Colonic mucosa (tissue), 4 donors: ENCODE results near the gene ALDH1L1. TPM values are rescaled to one million over a fixed set of nuclear protein-coding genes. Genes with fewer than 3 reads are reported as not detected.

ENCODE experiments used
- DNase-seq: peaks from one replicate; pipeline ENCODE4 v3.0.0-alpha.2; 2020
- H3K27ac ChIP-seq: fragments of 200-600 bp; one replicate; pipeline ENCODE4 v1.8.0; 2021
- H3K27me3 ChIP-seq: fragments of 200-600 bp; one replicate; pipeline ENCODE4 v1.8.0; 2021
- H3K36me3 ChIP-seq: fragments of 200-600 bp; one replicate; pipeline ENCODE4 v1.8.0; 2021
- H3K4me1 ChIP-seq: fragments of 200-600 bp; one replicate; pipeline ENCODE4 v1.8.0; 2021; ENCODE audit warnings: mild to moderate bottlenecking
- H3K4me3 ChIP-seq: fragments of 200-600 bp; one replicate; pipeline ENCODE4 v1.8.0; 2021
- H3K9ac ChIP-seq, 2 donors: one replicate each; pipeline ENCODE4 v1.7.0; 2013; ENCODE audit warnings: control low read depth in 2 of 2, low read depth in 2 of 2, low read length in 2 of 2
- H3K9me3 ChIP-seq: fragments of 200-600 bp; one replicate; pipeline ENCODE4 v1.8.0; 2021
- CTCF ChIP-seq: fragments of 200-600 bp; IDR thresholded peaks from one replicate; pipeline ENCODE4 v1.8.0; 2022; ENCODE audit warnings: antibody characterized with exemption, mild to moderate bottlenecking
- intact Hi-C: fragments of 100-400 bp; cut with DNase I; formaldehyde crosslinking; loops from one replicate; pipeline ENCODE4 v1.14.1; 2022
- total RNA-seq, 2 donors: library from RNA; stranded (reverse); fragmentation: NEBNext Ultra II Directional in 1 of 2; extraction: Animal tissue kit (Norgen Biotek cat#: 25700) in 1 of 2; gene quantifications; one replicate each; pipeline ENCODE4 v1.2.1, GENCODE V29; 2021
- donor health status: healthy.
- donor health status: DM: no; HTN: no; CAD: no.
- donor health status: DM: no; HTN: no; CAD: no.

ALDH1L1 gene
- total RNA-seq, 2 donors from 2014 or later, result 15.3 to 25.6 TPM

- H3K9ac ChIP-seq, result no peak overlapping the region
- H3K4me1 ChIP-seq, result no peaks in the 10 kb centered on the region
- H3K27ac ChIP-seq, result no peak overlapping the region
- intact Hi-C loops, result no loop called here
- no peak for DNase-seq
- H3K4me3 ChIP-seq, result no peak overlapping the region
- no peaks in the 10 kb centered on the region for H3K36me3 ChIP-seq
- no peaks in the 10 kb centered on the region for H3K27me3 ChIP-seq
- no peak for TF ChIP-seq CTCF
- no peaks in the 10 kb centered on the region for H3K9me3 ChIP-seq
Observed at GRCh38 chr3:126194713-126195305, 14.4 kb upstream of the ALDH1L1 start.

- Histone ChIP-seq H3K4me1 (no peaks in the 10 kb centered on the region), H3K27ac (no peak overlapping the region), H3K9ac (no peak overlapping the region), H3K9me3 (no peaks in the 10 kb centered on the region), H3K27me3 (no peaks in the 10 kb centered on the region), H3K36me3 (no peaks in the 10 kb centered on the region), H3K4me3 (no peak overlapping the region)
- TF ChIP-seq CTCF, result no peak
- DNase-seq, result no peak
- intact Hi-C loops, result no loop called here
Observed at GRCh38 chr3:126191246-126191645, 10.9 kb upstream of the ALDH1L1 start.

GRCh38 chr3:126187920-126188319 is 7.5 kb upstream of the ALDH1L1 start:
- Histone ChIP-seq H3K4me3 (no peak overlapping the region), H3K27ac (no peak overlapping the region), H3K27me3 (no peaks in the 10 kb centered on the region), H3K9ac (no peak overlapping the region), H3K4me1 (no peaks in the 10 kb centered on the region), H3K36me3 (no peaks in the 10 kb centered on the region), H3K9me3 (no peaks in the 10 kb centered on the region)
- TF ChIP-seq CTCF, result no peak
- DNase-seq, result no peak
- intact Hi-C loops, result no loop called here

GRCh38 chr3:126186749-126187148 is 6.4 kb upstream of the ALDH1L1 start:
- Histone ChIP-seq H3K27me3 (no peaks in the 10 kb centered on the region), H3K9ac (no peak overlapping the region), H3K27ac (no peak overlapping the region), H3K36me3 (no peaks in the 10 kb centered on the region), H3K4me1 (no peaks in the 10 kb centered on the region), H3K4me3 (no peak overlapping the region), H3K9me3 (no peaks in the 10 kb centered on the region)
- no peak for DNase-seq
- intact Hi-C loops, result no loop called here
- no peak for TF ChIP-seq CTCF

GRCh38 chr3:126186271-126186670 is 5.9 kb upstream of the ALDH1L1 start:
- no peak overlapping the region for H3K27ac ChIP-seq
- no peak for DNase-seq
- no peak overlapping the region for H3K9ac ChIP-seq
- no peak overlapping the region for H3K4me3 ChIP-seq
- intact Hi-C loops, result no loop called here
- TF ChIP-seq CTCF, result no peak
- no peaks in the 10 kb centered on the region for H3K9me3 ChIP-seq
- no peaks in the 10 kb centered on the region for H3K4me1 ChIP-seq
- no peaks in the 10 kb centered on the region for H3K36me3 ChIP-seq
- H3K27me3 ChIP-seq, result no peaks in the 10 kb centered on the region
